HepG2 (cell line): ENCODE data around the gene SP3. TPM values are rescaled to one million over a fixed set of nuclear protein-coding genes. Genes with fewer than 3 reads are reported as not detected.

Experiments
- ATAC-seq: fragments of 200-7000 bp; cut with Tn5 transposase; 3 replicates; pipeline ENCODE4 v1.9.1; 2020; ENCODE audit warnings: mild to moderate bottlenecking, moderate library complexity
- BruUV-seq: library from RNA; stranded (reverse); fragments of 400-500 nt; replicated peaks from 2 replicates; lab custom pipeline; 2021; lab: Mats Ljungman, UMichigan
- CTCF ChIA-PET: fragments of 300-600 bp; formaldehyde crosslinking; extraction: SDS; loops from one replicate; lab custom pipeline; 2021; ENCODE audit warnings: low total read pairs, inconsistent platforms, low intra/inter-chr PET ratio; lab: Yijun Ruan, JAX
- POLR2A ChIA-PET: fragments of 350-600 bp; sonication (Branson Sonifier 250); formaldehyde crosslinking; loops from one replicate; lab custom pipeline; 2020; ENCODE audit warnings: antibody characterized with exemption, inconsistent platforms; lab: Yijun Ruan, JAX
- DNase-seq: peaks from one replicate; pipeline ENCODE4 v3.0.0-alpha.2; 2015; ENCODE audit warnings: low spot score
- FAIRE-seq: peaks from 3 replicates; lab custom pipeline; 2011; peaks lifted over from hg19 to GRCh38; lab: Jason Lieb, UNC
- H2AFZ ChIP-seq: one replicate; pipeline ENCODE4 v1.6.1; 2011; ENCODE audit warnings: low read length, inconsistent platforms
- H3K27ac ChIP-seq: fragments of 300-600 bp; 3 replicates; pipeline ENCODE4 v1.8.0; 2011; ENCODE audit warnings: mixed run types, mild to moderate bottlenecking, mixed read lengths, low read length, inconsistent platforms; ENCODE audit not compliant: insufficient read depth; ENCODE audit errors: extremely low read length
- H3K27me3 ChIP-seq, 2 experiments: fragments of 200-600 bp in 1 of 2; 2 replicates in 1 of 2; 3 replicates in 1 of 2; pipeline versions ENCODE4 v1.6.0 to v1.8.0; 2011; ENCODE audit warnings: low read length in 2 of 2, mild to moderate bottlenecking in 2 of 2, moderate library complexity in 2 of 2, inconsistent platforms in 1 of 2; ENCODE audit not compliant: insufficient read depth in 2 of 2, control insufficient read depth in 1 of 2
- H3K36me3 ChIP-seq, 2 experiments: fragments of 200-600 bp in 1 of 2; replicated peaks in 1 of 2; 2 replicates in 1 of 2; 3 replicates in 1 of 2; pipeline versions ENCODE4 v1.5.1 to v1.8.0; 2011; ENCODE audit warnings: low read length in 2 of 2, inconsistent platforms in 1 of 2; ENCODE audit not compliant: insufficient read depth in 2 of 2, control insufficient read depth in 1 of 2
- H3K4me1 ChIP-seq: 2 replicates; pipeline ENCODE4 v1.5.1; 2012; ENCODE audit warnings: low read length, inconsistent platforms; ENCODE audit not compliant: insufficient read depth
- H3K4me2 ChIP-seq: 2 replicates; pipeline ENCODE4 v1.6.0; 2011; ENCODE audit warnings: low read depth, low read length, inconsistent platforms
- H3K4me3 ChIP-seq, 3 experiments: fragments of 200-600 bp in 1 of 3; sonication (generic), shearing (Covaris generic) in 1 of 3; replicated peaks in 1 of 3; 2 replicates each; pipeline ENCODE4 v1.5.1; 2011 to 2016; ENCODE audit warnings: low read length in 3 of 3, inconsistent platforms in 2 of 3, low read depth in 2 of 3, mild to moderate bottlenecking in 2 of 3, control low read depth in 1 of 3, mixed read lengths in 1 of 3; ENCODE audit not compliant: insufficient read depth in 1 of 3
- H3K79me2 ChIP-seq: one replicate; pipeline ENCODE4 v1.6.1; 2011; ENCODE audit warnings: low read length, inconsistent platforms; ENCODE audit not compliant: insufficient read depth
- H3K9ac ChIP-seq: 2 replicates; pipeline ENCODE4 v1.6.0; 2011; ENCODE audit warnings: mild to moderate bottlenecking, low read depth, low read length, inconsistent platforms; ENCODE audit not compliant: insufficient read depth
- H3K9me3 ChIP-seq: 2 replicates; pipeline ENCODE4 v1.5.1; 2012; ENCODE audit warnings: mild to moderate bottlenecking, low read length
- H4K20me1 ChIP-seq: 2 replicates; pipeline ENCODE4 v1.6.0; 2011; ENCODE audit warnings: inconsistent platforms, mild to moderate bottlenecking, low read length, moderate library complexity; ENCODE audit not compliant: insufficient read depth
- FLYWCH1 ChIP-seq: sonication (generic); formaldehyde crosslinking; IDR thresholded peaks from 2 replicates; pipeline ENCODE4 v1.8.1; 2023; ENCODE audit warnings: mild to moderate bottlenecking, missing genetic modification reagents
- KMT2A ChIP-seq: sonication (generic); formaldehyde crosslinking; IDR thresholded peaks from 2 replicates; pipeline ENCODE4 v1.4.0; 2020; ENCODE audit warnings: missing genetic modification reagents
- PRMT3 ChIP-seq: sonication (generic); formaldehyde crosslinking; IDR thresholded peaks from 2 replicates; pipeline ENCODE4 v1.8.1; 2022; ENCODE audit warnings: low read depth, mild to moderate bottlenecking, moderate library complexity, missing genetic modification reagents, borderline replicate concordance
- RBM22 ChIP-seq: fragments of 200-400 bp; formaldehyde crosslinking; optimal IDR thresholded peaks from 2 replicates; pipeline ENCODE3; 2017; ENCODE audit warnings: mild to moderate bottlenecking, low read length, moderate library complexity
- TRIM24 ChIP-seq: sonication (generic); formaldehyde crosslinking; IDR thresholded peaks from 2 replicates; pipeline ENCODE4 v1.8.0; 2022; ENCODE audit warnings: mild to moderate bottlenecking, missing genetic modification reagents
- ZNF17 ChIP-seq: sonication (generic); formaldehyde crosslinking; IDR thresholded peaks from 2 replicates; pipeline ENCODE4 v1.5.0; 2020; ENCODE audit warnings: mild to moderate bottlenecking, missing genetic modification reagents
- ZNF644 ChIP-seq: IDR thresholded peaks from 2 replicates; pipeline ENCODE4 v1.6.1; 2016; ENCODE audit warnings: low read depth
- ZNF737 ChIP-seq: sonication (generic); formaldehyde crosslinking; IDR thresholded peaks from 2 replicates; pipeline ENCODE4 v1.5.0; 2020; ENCODE audit warnings: missing genetic modification reagents, mild to moderate bottlenecking, borderline replicate concordance
- WGBS: methylation state at CpG from one replicate; pipeline ENCODE4 v1.1.6; 2017; ENCODE audit warnings: low lambda C conversion rate; 5-methylcytosine and 5-hydroxymethylcytosine counted together
- in situ Hi-C: cut with HindIII; loops from 2 replicates; pipeline ENCODE4 v1.10.0; 2017; ENCODE audit warnings: low pct_unique_long_range_greater_than_20kb; ENCODE audit not compliant: extremely low pct_ligation_motif_present
- intact Hi-C: fragments of 100-400 bp; cut with micrococcal nuclease; formaldehyde crosslinking; loops from one replicate; pipeline ENCODE4 v1.10.0; 2022; ENCODE audit not compliant: unreplicated experiment
- polyA plus RNA-seq, 8 experiments: library from polyadenylated mRNA; depleted of rRNA in 3 of 8; stranded (reverse) in 7 of 8; unstranded in 1 of 8; fragments of >200 nt; fragmentation: Illumina TruSeq in 4 of 8; extraction: Trizol in 4 of 8; gene quantifications; 2 replicates each; pipeline versions ENCODE4 v1.2.1 to v1.2.3, GENCODE V29; 2011 to 2016; ENCODE audit warnings: low read depth in 4 of 8, missing spikeins in 1 of 8, mixed read lengths in 1 of 8; ENCODE audit not compliant: insufficient read depth in 1 of 8
- total RNA-seq, 5 experiments: library from RNA; depleted of rRNA; stranded (reverse); fragments of >200 nt; fragmentation: Illumina TruSeq; extraction: Trizol; gene quantifications; 2 replicates each; pipeline ENCODE4 v1.2.3, GENCODE V29; 2016; ENCODE audit warnings: low read depth in 1 of 5

Gene SP3
- total and polyA plus RNA-seq, 2 of the 13 experiments (the other 11 are each of a cell fraction or from before 2014, with no cell fraction given): 57.3 to 132 TPM

DNA sequence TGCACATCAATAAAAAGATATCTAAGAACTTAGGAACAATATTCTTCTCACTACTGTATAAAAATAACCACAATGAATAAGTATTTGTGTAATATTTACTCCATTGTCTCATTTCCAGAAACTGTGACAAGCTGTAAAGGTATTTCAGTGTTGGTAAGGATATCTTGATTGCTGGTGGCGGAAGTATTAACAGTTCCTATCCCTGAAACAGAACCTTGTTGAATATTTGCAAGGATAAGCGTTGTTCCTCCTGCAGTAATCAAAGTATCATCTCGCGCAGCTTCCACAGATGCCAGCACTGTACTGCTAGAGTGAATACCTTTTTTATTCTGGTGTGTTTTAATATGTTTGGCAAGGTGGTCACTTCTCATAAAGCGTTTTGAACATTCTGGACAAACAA is 55.3 kb downstream of the SP3 start:
- Histone ChIP-seq H3K27ac (no peak overlapping the region), H2AFZ (no peak overlapping the region), H3K9me3 (no peaks in the 10 kb centered on the region), H3K4me1 (no peaks in the 10 kb centered on the region), H3K4me3 (no peak overlapping the region), H3K79me2 (peaks cover 3% of the 10 kb centered on the region), H3K36me3 (peaks cover 16 to 64% of the 10 kb centered on the region in 2 experiments), H3K27me3 (no peaks in the 10 kb centered on the region)
- in situ Hi-C loops (no loop called here), intact Hi-C loops (no loop called here)
- no TSS peak for BruUV-seq
- ATAC-seq: no peak
- no peak for DNase-seq
- FAIRE-seq: no peak
- CTCF ChIA-PET: no interaction called here
- TF ChIP-seq RBM22: peak; percentile 22
- no peak for TF ChIP-seq FLYWCH1 (CRISPR knock-in tag)
- TF ChIP-seq ZNF644: no peak
- TF ChIP-seq TRIM24 (CRISPR knock-in tag): no peak
- no peak for TF ChIP-seq PRMT3
- TF ChIP-seq, all 625 proteins: peak for 1
- WGBS: 96% methylated on average over 5 of the region's 5 CpGs
- POLR2A ChIA-PET: no interaction called here
- Histone ChIP-seq H3K4me2 (no peak overlapping the region), H3K9ac (no peak overlapping the region), H4K20me1 (peaks cover 1% of the 10 kb centered on the region; the same call in 1 of the 2 replicates)

DNA sequence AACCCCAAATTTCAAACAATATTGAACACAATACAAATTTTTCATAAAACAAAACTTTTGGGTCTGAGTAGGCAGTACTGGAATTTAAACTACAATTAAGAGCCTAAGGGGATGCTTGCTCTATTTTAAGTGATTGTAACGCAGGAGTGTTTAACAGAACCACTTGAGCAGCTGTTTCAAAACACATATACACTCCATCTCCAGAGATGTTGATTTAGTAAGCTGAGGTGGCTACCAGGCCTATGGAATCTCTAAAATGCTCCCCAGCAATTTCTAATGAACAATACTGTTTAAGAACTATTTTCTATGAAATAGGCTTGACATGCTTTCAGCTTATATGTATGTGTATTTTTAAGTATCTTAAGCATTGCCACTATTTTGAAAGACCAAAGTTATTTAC is 58.5 kb downstream of the SP3 start:
- 97% methylated on average over 1 of the region's 1 CpG for WGBS
- H3K27ac ChIP-seq: no peak overlapping the region
- no peak overlapping the region for H3K9ac ChIP-seq
- FAIRE-seq (no peak), ATAC-seq (no peak), DNase-seq (no peak)
- H3K9me3 ChIP-seq: no peaks in the 10 kb centered on the region
- POLR2A ChIA-PET: no interaction called here
- no TSS peak for BruUV-seq
- peak; percentile 74 for TF ChIP-seq RBM22
- no peak for TF ChIP-seq ZNF737
- no peak for TF ChIP-seq ZNF17 (CRISPR knock-in tag)
- TF ChIP-seq KMT2A (CRISPR knock-in tag): no peak
- intact Hi-C loops (no loop called here), in situ Hi-C loops (no loop called here)
- CTCF ChIA-PET: no interaction called here
- peaks cover 7 to 39% of the 10 kb centered on the region in 2 experiments for H3K36me3 ChIP-seq
- H2AFZ ChIP-seq: no peak overlapping the region
- no peak overlapping the region for H3K4me3 ChIP-seq
- no peak overlapping the region for H3K4me2 ChIP-seq
- H3K79me2 ChIP-seq: no peaks in the 10 kb centered on the region
- H3K27me3 ChIP-seq: no peaks in the 10 kb centered on the region
- no peaks in the 10 kb centered on the region for H3K4me1 ChIP-seq
- no peaks in the 10 kb centered on the region for H4K20me1 ChIP-seq
